ENCODE results near the gene PITX1. TPM values are rescaled to one million over a fixed set of nuclear protein-coding genes. Genes with fewer than 3 reads are reported as not detected.

PITX1 gene
- total RNA-seq, 1 donor from 2014 or later: not detected

DNA sequence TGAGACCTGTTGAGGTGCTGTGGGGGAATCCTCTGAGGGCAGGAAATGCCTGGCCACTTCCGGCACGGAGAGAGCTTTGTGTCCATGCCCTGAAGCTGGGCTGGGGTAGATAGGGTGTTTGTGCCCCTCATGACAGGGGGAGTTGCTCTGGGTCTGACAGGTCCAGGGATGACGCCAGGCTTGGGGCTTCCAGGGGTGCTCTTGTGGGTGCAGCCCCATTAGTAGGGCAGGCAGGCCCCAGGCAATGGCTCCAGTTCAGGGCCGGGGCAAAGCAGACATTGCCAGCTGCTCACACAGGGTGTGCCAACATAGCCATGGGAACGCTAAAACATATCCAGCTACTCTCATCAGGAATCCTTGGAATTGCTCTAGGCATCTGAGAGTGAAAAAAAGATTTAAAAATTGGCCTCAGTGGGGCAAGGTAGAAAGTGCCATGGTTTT lies 21.1 kb downstream of the PITX1 start:
- no peaks in the 10 kb centered on the region for H3K4me1 Mint-ChIP-seq
- no peak for DNase-seq (ENCODE audit: low read depth, low spot score)
- H3K36me3 Mint-ChIP-seq (ENCODE audit: low read depth): no peaks in the 10 kb centered on the region
- no peak overlapping the region for H3K4me3 Mint-ChIP-seq
- no peak overlapping the region for H3K27ac Mint-ChIP-seq (ENCODE audit: unreplicated experiment)
- no peak for TF ChIP-seq CTCF (conservative IDR thresholded peaks at IDR 0.05)
- peaks cover 9% of the 10 kb centered on the region for H3K27me3 Mint-ChIP-seq (ENCODE audit: low read depth)
- H3K9me3 Mint-ChIP-seq: no peaks in the 10 kb centered on the region

- no peak overlapping the region for H3K4me3 Mint-ChIP-seq
Observed at GRCh38 chr5:135012033-135012588, 21.9 kb downstream of the PITX1 start.

DNA sequence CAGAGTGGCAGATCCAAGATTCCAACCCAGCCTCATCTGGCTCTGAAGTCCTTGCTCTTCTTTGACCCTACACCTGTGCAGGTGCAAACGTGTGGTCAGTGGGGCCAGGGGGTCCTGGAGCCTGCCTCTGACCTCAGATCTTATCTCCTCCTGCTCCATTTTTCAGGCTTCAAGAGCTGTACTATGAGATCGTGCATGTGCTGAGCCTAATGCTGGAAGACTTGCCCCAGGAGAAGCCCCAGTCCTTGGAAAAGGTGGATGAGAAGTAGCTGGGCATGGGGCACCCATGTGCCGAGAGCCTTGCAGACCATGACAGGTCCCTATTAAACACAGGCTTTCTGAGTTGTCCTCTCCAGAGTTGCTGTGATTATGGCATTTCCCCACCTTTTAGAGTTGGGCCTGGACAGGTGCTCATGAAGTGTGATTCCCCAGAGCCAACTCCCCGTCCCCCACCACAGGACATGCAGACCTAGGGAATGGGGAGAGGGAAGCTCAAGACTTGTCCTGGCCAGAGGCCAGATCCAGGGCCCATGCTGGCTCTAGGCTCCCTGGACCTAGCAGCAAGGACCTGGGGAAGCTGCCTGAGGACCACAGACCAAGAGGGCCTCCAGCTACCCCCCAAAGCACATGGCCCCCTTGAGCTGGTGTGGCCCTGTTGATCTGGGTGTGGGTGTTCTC lies 22.5 kb downstream of the PITX1 start:
- TF ChIP-seq CTCF (conservative IDR thresholded peaks at IDR 0.05): no peak
- peaks cover 10% of the 10 kb centered on the region for H3K27me3 Mint-ChIP-seq (ENCODE audit: low read depth)
- no peaks in the 10 kb centered on the region for H3K4me1 Mint-ChIP-seq
- no peaks in the 10 kb centered on the region for H3K9me3 Mint-ChIP-seq
- H3K36me3 Mint-ChIP-seq (ENCODE audit: low read depth): no peaks in the 10 kb centered on the region
- H3K4me3 Mint-ChIP-seq: no peak overlapping the region
- DNase-seq (ENCODE audit: low read depth, low spot score): no peak
- H3K27ac Mint-ChIP-seq (ENCODE audit: unreplicated experiment): no peak overlapping the region

More at GRCh38 chr5:135012033-135012588, 21.9 kb downstream of the PITX1 start:
- DNase-seq (ENCODE audit: low read depth, low spot score): no peak
- TF ChIP-seq CTCF (conservative IDR thresholded peaks at IDR 0.05): no peak
- Mint-ChIP-seq H3K4me1 (no peaks in the 10 kb centered on the region), H3K36me3 (ENCODE audit: low read depth) (no peaks in the 10 kb centered on the region), H3K27me3 (ENCODE audit: low read depth) (peaks cover 10% of the 10 kb centered on the region), H3K9me3 (no peaks in the 10 kb centered on the region), H3K27ac (ENCODE audit: unreplicated experiment) (no peak overlapping the region)

GRCh38 chr5:135010502-135011354 lies 23.3 kb downstream of the PITX1 start:
- H3K27ac Mint-ChIP-seq (ENCODE audit: unreplicated experiment): no peak overlapping the region
- DNase-seq (ENCODE audit: low read depth, low spot score): no peak

More at GRCh38 chr5:135010502-135011354, 23.3 kb downstream of the PITX1 start:
- H3K36me3 Mint-ChIP-seq (ENCODE audit: low read depth): no peaks in the 10 kb centered on the region
- TF ChIP-seq CTCF (conservative IDR thresholded peaks at IDR 0.05): no peak
- H3K27me3 Mint-ChIP-seq (ENCODE audit: low read depth): peaks cover 10% of the 10 kb centered on the region
- H3K4me1 Mint-ChIP-seq: no peaks in the 10 kb centered on the region
- H3K4me3 Mint-ChIP-seq: no peak overlapping the region
- H3K9me3 Mint-ChIP-seq: no peaks in the 10 kb centered on the region

Measured in neural crest cell (in vitro differentiated cells).